NCI-H82 treated with DMSO at 0.1 percent for 48 hours (cell line): ENCODE data around the gene TRIP12.
"Not testable (repeated sequence)": the region's sequence is repeated elsewhere in the genome, so short reads cannot be mapped to it uniquely, and the experiment has no call there.

Experiments
- DNase-seq: peaks from one replicate; lab custom pipeline; 2025; ENCODE audit not compliant: unreplicated experiment; lab: John Stamatoyannopoulos, UW

Gene TRIP12

GRCh38 chr2:229921892-229922448 is at the start of gene TRIP12:
Gene TRIP12 (minus strand): TSS chr2:229922009. CDS start chr2:229880079, 41,930 bp downstream.
- peak; percentile 88 for DNase-seq

GRCh38 chr2:229971298-229971790 is 49.5 kb upstream of the TRIP12 start:
- no peak for DNase-seq

- no peak for DNase-seq
Observed at GRCh38 chr2:229970406-229970805, 48.6 kb upstream of the TRIP12 start.

- DNase-seq, result no peak
Observed at GRCh38 chr2:229969921-229970320, 48.1 kb upstream of the TRIP12 start.

GRCh38 chr2:229963596-229963995 is 41.8 kb upstream of the TRIP12 start:
- DNase-seq, result not testable (repeated sequence)

GRCh38 chr2:229956491-229956890 is 34.7 kb upstream of the TRIP12 start:
- DNase-seq, result no peak

- no peak for DNase-seq
Observed at GRCh38 chr2:229955663-229956062, 33.9 kb upstream of the TRIP12 start.

GRCh38 chr2:229952256-229952835 is 30.5 kb upstream of the TRIP12 start:
- no peak for DNase-seq

- no peak for DNase-seq
Observed at GRCh38 chr2:229947544-229947943, 25.7 kb upstream of the TRIP12 start.

- no peak for DNase-seq
Observed at GRCh38 chr2:229945975-229946374, 24.2 kb upstream of the TRIP12 start.

GRCh38 chr2:229943770-229944449 is 22.1 kb upstream of the TRIP12 start:
- no peak for DNase-seq

GRCh38 chr2:229943171-229943570 is 21.4 kb upstream of the TRIP12 start:
- DNase-seq, result no peak

- no peak for DNase-seq
Observed at GRCh38 chr2:229942671-229943070, 20.9 kb upstream of the TRIP12 start.

- DNase-seq, result no peak
Observed at GRCh38 chr2:229937537-229937936, 15.7 kb upstream of the TRIP12 start.

- DNase-seq, result peak; percentile 56
Observed at GRCh38 chr2:229931241-229931640, 9.4 kb upstream of the TRIP12 start.

GRCh38 chr2:229930656-229931055 is 8.8 kb upstream of the TRIP12 start:
- no peak for DNase-seq

- DNase-seq, result no peak
Observed at GRCh38 chr2:229927817-229928321, 6.1 kb upstream of the TRIP12 start.

GRCh38 chr2:229925201-229925600 is 3.4 kb upstream of the TRIP12 start:
- no peak for DNase-seq

- not testable (repeated sequence) for DNase-seq
Observed at GRCh38 chr2:229924541-229924940, 2.7 kb upstream of the TRIP12 start.

GRCh38 chr2:229922449-229923386 is 909 bp upstream of the TRIP12 start, which contains the start of gene FBXO36:
Gene FBXO36 (plus strand): TSS chr2:229922503. CDS start chr2:229922514, 11 bp downstream.
- peak; percentile 79 for DNase-seq
